Ovary (tissue), 3 donors: ENCODE results near the gene LOC128125822.

ENCODE experiments used
- CTCF ChIP-seq, 3 donors: fragments of 450-650 bp in 2 of 3; fragments of 200-600 bp in 1 of 3; IDR thresholded peaks; one replicate each; pipeline versions ENCODE4 v1.5.1 to v1.8.0; 2016 to 2022; ENCODE audit warnings: antibody characterized with exemption in 3 of 3, mild to moderate bottlenecking in 1 of 3
- EP300 ChIP-seq: sonication (generic); formaldehyde crosslinking; IDR thresholded peaks from one replicate; pipeline ENCODE4 v1.6.1; 2017; ENCODE audit warnings: antibody characterized with exemption
- POLR2A ChIP-seq: fragments of 450-650 bp; IDR thresholded peaks from one replicate; pipeline ENCODE4 v1.6.1; 2017; ENCODE audit warnings: antibody characterized with exemption, mild to moderate bottlenecking, moderate library complexity
- donor health status: DM: no; HTN: no; CAD: no.

GRCh38 chr6:63565058-63565726 lies 7.1 kb upstream of the LOC128125822 start:
- TF ChIP-seq CTCF (IDR thresholded peaks at IDR 0.05) = no peak
- no peak for TF ChIP-seq POLR2A
- TF ChIP-seq EP300 = no peak
